HG02852 (cell line): Measurements from ENCODE around the gene PDK2.
A peak's percentile ranks its signal among the peaks of the same experiment; 100 is the strongest.

ENCODE experiments used
- ATAC-seq: cut with Tn5 transposase; IDR thresholded peaks from one replicate; pipeline ENCODE4 v1.9.1; 2021; ENCODE audit warnings: mild to moderate bottlenecking, moderate library complexity; ENCODE audit not compliant: unreplicated experiment

Gene PDK2

GRCh38 chr17:50148226-50149090 lies 53.3 kb downstream of the PDK2 start:
- peak; percentile 45 for ATAC-seq

DNA sequence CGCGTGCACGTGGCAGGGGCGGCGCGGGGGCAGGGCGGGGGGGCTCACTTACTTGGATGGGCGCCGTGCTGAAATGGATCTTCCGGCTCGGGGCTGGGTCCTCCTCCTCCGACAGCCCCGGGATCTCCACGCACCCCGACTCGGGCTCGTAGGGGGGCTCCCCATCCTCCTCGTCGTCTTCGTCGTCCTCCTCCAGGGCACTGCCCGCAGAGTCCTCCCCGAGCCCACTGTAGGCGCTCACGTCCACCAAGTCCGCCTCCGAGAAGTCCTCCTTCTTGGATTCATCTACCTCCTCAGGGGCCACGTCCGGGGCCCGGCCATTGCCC lies 53.9 kb downstream of the PDK2 start:
- no peak for ATAC-seq

DNA sequence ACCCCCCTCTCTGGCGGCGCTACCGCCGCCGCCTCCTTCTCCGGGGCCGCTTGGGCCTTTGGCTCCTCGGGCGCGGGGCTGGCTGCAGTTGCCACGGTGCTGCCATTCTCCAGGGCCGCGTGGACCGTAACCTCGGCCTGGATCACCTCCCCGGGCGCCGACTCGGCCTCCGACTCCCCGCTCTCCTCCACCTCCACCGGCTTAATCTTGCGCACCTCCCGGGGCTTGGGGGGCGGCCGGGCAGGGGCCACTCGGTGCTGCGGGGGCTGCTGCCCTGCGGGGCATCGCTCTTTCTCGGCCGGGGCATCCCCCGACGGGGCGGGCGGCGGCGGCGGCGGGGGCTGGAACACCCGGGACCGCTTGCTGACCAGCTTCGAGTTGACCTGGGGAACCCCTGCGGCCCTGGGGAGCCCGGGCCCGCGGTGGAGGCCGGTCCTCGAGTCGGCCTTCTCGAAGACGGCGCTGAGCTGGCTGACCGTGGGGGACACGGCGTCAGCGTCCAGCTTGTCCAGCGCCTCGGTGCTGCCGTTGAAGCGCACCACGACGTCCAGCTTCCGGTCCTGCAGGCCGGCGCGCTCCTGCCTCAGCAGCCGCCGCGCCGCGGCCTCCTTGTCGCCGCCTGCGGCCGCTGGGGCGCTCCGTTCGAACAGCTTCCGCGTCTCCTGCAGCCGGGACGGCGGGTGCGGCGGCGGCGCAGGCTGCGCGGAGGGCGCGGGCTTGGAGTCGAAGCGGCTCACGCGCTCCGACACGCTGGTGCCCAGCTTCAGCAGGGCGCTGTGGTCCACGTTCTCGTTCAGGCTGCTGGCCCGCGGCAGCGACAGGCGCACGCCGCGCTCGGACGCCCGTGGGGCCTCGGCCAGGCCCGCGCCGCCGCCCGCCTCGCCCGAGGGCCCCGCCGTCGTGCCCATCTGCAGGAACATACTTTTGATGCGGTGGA lies 54.5 kb downstream of the PDK2 start:
- ATAC-seq: no peak

- no peak for ATAC-seq
These were observed 55.3 kb downstream of the PDK2 start, which contains the start of gene PPP1R9B for GRCh38 chr17:50150354-50151040. Gene PPP1R9B, minus strand, starts transcription at chr17:50150677. Its CDS starts 164 bp downstream, at chr17:50150513.

- peak; percentile 41 for ATAC-seq
These were observed 56.1 kb downstream of the PDK2 start for GRCh38 chr17:50151041-50151936.

DNA sequence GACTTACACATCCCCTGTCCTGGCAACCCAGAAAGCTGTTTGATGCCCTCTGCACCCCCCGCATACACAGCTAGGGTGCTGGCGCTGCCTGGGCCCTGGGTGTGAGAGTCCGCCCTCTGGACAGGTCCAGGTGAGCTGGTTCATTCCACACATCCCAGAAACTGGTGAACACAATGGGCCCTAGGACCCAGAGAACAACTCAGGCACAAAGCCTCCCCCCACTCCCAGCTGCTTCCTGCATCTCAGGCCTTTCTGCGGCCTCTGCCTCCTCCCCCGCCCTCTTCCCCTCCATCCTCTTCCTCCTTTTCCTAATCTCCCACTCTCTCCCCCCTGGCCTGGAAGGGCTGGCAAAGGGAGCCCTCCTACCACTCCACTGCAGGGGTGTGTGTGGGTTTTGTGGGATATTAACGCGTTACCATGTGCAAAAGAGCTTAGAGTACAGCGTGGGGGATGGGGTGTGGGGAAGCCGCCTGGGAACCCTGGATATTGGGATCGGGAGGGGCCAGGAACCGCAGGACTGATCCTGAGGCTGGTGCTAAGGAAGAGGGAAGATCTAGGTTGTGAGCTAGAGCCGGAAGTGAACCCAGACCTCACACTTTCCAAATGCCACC lies 56.9 kb downstream of the PDK2 start:
- ATAC-seq: no peak

DNA sequence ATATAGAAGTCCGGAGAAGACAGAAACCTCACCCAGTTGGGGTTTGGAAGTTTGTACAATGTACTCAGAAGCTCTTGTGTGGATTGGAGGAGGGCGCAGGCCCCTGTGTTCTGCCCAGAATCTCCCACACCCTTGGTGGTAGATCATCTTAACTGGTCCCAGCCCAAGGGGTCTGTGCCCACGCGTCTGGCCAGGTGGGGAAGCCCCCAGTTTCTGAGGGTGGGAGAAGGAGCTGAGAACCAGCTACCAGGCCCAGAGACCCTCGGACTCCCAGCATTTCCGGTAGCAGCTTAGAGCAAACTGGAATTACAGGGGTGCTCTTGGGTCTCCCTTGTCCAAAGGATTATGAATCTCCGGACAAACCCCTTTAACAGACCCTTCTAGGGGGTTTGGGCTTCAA lies 57.6 kb downstream of the PDK2 start:
- no peak for ATAC-seq

DNA sequence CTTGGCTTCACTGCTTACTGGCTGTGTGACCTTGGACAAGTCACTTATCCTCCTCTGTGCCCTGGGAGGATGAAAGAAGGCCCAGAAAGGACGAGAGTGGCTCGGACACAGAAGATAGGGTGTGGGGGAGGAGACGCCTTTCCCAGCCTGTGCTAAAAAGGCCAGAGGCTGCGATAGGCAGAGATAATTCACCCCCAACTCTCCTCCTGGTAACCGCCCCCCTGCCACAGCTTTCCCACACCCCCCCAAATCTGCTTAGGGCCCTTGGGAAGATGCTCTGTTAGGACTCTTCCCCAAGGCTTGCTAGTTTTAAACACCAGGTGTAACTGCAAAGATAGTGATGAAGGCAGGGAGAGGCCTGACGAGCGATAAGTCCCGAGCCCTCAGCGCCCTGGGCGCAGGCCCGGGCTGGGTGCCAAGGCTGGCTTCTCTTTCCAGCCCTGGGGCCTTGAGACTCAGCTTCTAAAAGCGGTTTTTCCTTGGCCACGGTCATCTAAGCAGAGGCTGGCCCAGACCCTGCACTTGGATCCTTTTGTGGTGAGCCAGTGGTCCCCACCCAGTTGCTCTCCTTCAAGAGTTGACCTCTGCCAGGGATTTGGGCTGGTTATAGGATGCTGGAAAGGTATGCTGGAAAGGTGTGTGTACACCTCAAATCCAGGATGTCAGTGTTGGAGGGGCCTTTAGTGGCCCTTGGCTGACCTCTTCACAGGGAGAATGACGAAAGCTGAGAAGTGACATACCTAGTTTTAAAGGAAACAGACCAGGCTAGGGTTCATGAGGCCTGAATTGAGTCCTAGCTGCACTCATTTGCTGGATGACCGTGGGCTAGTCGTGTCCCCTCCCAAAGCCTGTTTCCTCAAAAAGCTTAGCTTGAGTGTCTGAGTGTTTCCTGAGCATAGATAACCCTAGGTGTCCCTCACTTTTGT lies 58.8 kb downstream of the PDK2 start:
- no peak for ATAC-seq

DNA sequence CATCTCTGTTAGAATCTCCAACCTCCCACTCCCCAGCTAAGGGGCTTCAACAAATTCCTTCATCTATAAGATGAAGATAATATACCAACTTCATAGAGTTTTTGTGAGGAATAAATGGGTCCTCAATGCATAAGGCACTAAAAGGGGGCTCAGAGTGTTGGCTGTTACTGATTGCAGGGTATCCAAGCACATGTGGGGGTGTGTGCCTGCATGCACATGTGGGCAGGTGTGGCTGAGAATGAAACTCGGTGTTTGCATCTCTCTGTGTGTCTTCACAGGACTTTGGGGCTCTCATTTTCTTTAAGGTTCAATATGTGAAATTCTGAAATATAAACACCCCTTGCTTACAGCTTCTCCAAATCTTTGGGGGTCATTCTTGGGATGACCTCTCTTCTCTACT lies 59.5 kb downstream of the PDK2 start:
- ATAC-seq: no peak

DNA sequence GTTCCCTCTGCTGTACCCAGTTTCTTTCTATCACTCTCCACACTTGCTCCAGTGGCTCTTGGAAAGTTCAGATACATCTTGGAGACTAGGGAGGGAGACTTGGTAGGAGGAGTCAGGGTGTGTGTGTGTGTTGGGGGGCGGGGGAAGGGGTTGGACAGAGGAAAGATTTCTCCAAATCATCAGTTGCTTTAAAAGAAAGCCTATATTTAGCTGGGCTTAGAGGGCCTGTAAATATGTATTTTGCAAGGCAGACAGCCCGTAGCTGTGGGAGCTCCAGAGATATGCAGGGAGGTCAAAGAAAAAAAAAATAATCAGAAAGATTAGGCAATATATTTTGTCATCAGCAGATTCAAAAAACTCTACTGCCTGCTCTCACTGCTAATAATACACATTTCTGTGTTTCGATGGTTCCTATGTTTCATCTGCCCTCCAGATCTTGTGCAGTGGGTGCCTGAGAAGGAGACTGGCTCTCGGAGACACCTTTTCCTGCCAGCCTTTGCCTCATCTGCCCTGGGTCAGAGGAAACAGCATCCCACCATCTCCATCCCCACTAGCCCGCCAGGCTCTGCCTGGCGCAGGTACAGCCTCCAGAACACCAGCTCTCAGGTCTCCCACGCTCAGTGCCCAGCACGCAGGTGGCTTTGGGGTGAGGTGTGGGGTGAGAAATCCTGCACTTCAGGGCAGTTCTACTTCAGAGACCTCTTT lies 60.1 kb downstream of the PDK2 start:
- ATAC-seq: no peak

GRCh38 chr17:50157891-50158290 lies 62.7 kb downstream of the PDK2 start:
- ATAC-seq: no peak

DNA sequence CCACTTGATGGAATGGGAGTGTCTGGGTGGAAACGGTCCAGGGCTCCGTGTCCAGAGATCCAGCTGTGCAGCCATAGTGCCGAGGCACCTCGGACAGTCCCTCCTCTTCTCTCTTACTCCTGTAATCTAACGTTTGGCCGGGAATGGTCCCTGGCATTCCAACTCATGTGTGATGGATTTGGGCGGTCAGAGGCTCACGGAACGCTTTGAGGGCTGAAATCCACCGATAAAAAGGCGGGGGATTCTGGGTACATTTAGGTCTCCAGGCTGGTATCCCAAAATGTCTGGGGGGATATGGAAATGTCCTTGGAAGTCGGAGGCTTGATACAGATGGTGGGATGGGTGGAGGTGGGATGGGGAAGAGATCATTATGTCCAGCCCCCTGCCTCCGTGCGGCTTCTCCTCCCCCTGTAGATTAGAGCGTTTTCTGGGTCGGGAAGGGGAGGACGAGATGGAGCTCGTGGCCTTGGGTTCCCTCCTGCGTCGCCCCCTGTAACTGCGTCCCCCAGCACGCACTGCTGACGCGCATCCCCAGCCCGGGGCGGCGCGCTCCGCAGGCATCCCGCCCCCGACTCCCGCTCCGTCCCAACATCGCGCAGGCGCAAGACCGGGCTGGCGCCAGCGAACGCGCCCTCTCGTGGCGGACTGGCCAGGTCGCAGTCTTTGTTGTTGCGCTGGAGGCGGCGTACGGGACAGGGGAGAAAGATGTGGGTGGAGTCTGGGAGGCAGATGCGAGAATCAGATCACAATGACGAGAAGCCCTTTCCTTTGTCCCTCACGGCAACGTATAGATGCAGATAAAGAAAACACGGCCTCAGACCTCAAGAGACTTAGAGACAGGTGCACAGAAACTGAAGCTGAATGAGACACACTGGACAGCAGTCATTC lies 66.1 kb downstream of the PDK2 start:
- ATAC-seq: peak; percentile 92
